Body of pancreas (tissue), 4 donors: Measurements from ENCODE around the gene KCNN3. TPM values are rescaled to one million over a fixed set of nuclear protein-coding genes. Genes with fewer than 3 reads are reported as not detected.

Source experiments
- ATAC-seq: fragments of 150-250 bp; one replicate; pipeline ENCODE4 v1.9.1; 2016
- DNase-seq, 4 donors: peaks; one replicate each; pipeline ENCODE4 v3.0.0-alpha.2; 2019
- H3K27ac ChIP-seq, 4 donors: fragments of 200-600 bp; sonication (generic); 1 replicate in 3 of 4; 2 replicates in 1 of 4; pipeline versions ENCODE4 v1.5.1 to v1.6.1; 2016 to 2019; ENCODE audit warnings: mild to moderate bottlenecking in 1 of 4, mixed read lengths in 1 of 4, moderate library complexity in 1 of 4
- H3K27me3 ChIP-seq, 2 donors: fragments of 200-600 bp; sonication (generic); one replicate each; pipeline ENCODE4 v1.6.0; 2016; ENCODE audit warnings: mild to moderate bottlenecking in 1 of 2
- H3K36me3 ChIP-seq, 2 donors: fragments of 200-600 bp; sonication (generic); replicated peaks in 1 of 2; 2 replicates each; pipeline ENCODE4 v1.5.1; 2016; ENCODE audit warnings: low read depth in 2 of 2; ENCODE audit not compliant: insufficient read depth in 1 of 2
- H3K4me1 ChIP-seq: fragments of 200-600 bp; sonication (generic); one replicate; pipeline ENCODE4 v1.6.0; 2016
- H3K4me3 ChIP-seq, 2 donors: fragments of 200-600 bp; sonication (generic); 1 replicate in 1 of 2; 2 replicates in 1 of 2; pipeline ENCODE4 v1.5.1; 2016 to 2019
- H3K9me3 ChIP-seq, 3 donors: fragments of 200-600 bp; sonication (generic); 1 replicate in 2 of 3; 2 replicates in 1 of 3; pipeline ENCODE4 v1.5.1; 2016
- POLR2A ChIP-seq, 3 donors: fragments of 450-650 bp; IDR thresholded peaks; one replicate each; pipeline ENCODE4 v1.6.1; 2016; ENCODE audit warnings: antibody characterized with exemption in 3 of 3, mild to moderate bottlenecking in 2 of 3
- WGBS, 2 donors: methylation state at CpG; one replicate each; pipeline ENCODE4 v1.1.5; 2017; 5-methylcytosine and 5-hydroxymethylcytosine counted together
- intact Hi-C: fragments of 100-400 bp; cut with DNase I; formaldehyde crosslinking; loops from one replicate; pipeline ENCODE4 v1.15.1; 2023
- total RNA-seq, 2 donors: library from RNA; depleted of rRNA; stranded (reverse); fragments of >200 nt; gene quantifications; one replicate each; pipeline ENCODE4 v1.1.0, GENCODE V29; 2016
- TF ChIP-seq, protein P1 (sequence below), 7 experiments: fragments of 450-650 bp in 4 of 7; fragments of 200-600 bp in 3 of 7; sonication (generic) in 3 of 7; IDR thresholded peaks; one replicate each; pipeline ENCODE4 v1.5.1; 2016 to 2019; ENCODE audit warnings: antibody characterized with exemption in 7 of 7

Gene KCNN3
- total RNA-seq, 2 donors from 2014 or later = 0.33 to 1.6 TPM

DNA sequence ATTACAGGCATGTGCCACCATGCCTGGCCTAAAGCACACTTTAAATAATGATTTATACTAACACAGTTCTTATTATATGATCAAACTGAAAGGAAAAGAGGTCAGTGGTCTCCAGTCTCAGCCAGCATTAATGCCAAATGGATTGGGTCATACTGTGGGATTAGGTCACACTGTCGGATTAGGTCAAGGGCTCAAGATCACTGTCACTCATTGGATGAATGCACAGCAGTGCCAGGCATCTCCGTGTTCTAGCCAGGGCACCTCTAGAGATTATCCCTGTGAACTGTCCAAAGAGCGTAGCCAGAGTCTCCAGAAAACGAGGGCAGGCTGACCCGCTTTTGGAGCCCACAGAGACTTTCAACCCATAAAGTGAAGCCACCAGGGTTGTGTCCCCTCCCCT is 70.9 kb downstream of the KCNN3 start:
- WGBS, 2 donors = 76 to 90% methylated on average over 5 of the region's 5 CpGs
- ATAC-seq (no peak), DNase-seq (no peak)
- no peak for TF ChIP-seq POLR2A (IDR thresholded peaks at IDR 0.05)
- TF ChIP-seq, protein P1, sequence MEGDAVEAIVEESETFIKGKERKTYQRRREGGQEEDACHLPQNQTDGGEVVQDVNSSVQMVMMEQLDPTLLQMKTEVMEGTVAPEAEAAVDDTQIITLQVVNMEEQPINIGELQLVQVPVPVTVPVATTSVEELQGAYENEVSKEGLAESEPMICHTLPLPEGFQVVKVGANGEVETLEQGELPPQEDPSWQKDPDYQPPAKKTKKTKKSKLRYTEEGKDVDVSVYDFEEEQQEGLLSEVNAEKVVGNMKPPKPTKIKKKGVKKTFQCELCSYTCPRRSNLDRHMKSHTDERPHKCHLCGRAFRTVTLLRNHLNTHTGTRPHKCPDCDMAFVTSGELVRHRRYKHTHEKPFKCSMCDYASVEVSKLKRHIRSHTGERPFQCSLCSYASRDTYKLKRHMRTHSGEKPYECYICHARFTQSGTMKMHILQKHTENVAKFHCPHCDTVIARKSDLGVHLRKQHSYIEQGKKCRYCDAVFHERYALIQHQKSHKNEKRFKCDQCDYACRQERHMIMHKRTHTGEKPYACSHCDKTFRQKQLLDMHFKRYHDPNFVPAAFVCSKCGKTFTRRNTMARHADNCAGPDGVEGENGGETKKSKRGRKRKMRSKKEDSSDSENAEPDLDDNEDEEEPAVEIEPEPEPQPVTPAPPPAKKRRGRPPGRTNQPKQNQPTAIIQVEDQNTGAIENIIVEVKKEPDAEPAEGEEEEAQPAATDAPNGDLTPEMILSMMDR (IDR thresholded peaks at IDR 0.05) = no peak
- intact Hi-C loops = no loop called here
- Histone ChIP-seq H3K36me3 (no peaks in the 10 kb centered on the region), H3K4me1 (no peaks in the 10 kb centered on the region), H3K27me3 (no peaks in the 10 kb centered on the region), H3K9me3 (no peaks in the 10 kb centered on the region), H3K27ac (no peak overlapping the region), H3K4me3 (no peak overlapping the region)

DNA sequence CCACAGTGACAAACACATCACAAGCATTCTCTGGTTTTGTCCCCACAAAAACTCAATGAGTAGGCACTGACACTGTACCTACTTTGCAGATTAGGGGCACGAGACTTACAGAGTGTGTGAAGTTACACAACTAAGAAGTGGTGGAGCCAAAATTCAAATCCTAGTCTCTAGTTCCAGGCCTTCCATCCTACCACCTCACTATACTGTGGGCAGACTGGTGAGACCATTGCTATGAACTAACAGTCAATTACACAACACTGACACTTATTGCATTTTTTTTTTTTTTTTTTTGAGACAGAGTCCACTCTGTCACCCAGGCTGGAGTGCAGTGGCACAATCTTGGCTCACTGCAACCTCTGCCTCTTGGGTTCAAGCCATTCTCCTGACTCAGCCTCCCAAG is 71.4 kb downstream of the KCNN3 start:
- DNase-seq = no peak
- Histone ChIP-seq H3K27me3 (no peaks in the 10 kb centered on the region), H3K4me3 (no peak overlapping the region), H3K36me3 (no peaks in the 10 kb centered on the region), H3K4me1 (no peaks in the 10 kb centered on the region), H3K9me3 (no peaks in the 10 kb centered on the region), H3K27ac (no peak overlapping the region)
- intact Hi-C loops = no loop called here
- 71 to 86% methylated on average over 1 of the region's 1 CpG for WGBS, 2 donors
- TF ChIP-seq, protein P1 (IDR thresholded peaks at IDR 0.05) = no peak
- no peak for TF ChIP-seq POLR2A (IDR thresholded peaks at IDR 0.05)
- no peak for ATAC-seq

DNA sequence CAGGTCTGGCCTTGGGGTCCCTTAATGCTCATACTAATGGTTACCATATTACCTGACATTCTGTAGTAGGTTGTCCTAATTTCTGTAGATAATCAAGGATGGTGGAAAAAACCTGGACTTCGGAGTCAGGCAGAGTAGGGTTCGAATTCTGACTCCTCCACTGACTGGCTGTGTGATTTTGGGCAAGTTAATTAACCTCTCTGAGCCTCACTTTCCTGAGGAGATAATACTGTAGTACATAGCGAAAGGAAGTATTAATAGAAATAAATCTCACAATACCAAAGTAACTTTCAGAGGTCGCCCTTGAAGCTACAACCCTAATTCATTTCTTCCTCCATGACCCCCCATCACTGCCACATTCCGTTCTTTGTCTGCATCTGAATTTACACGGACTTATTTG is 72.9 kb downstream of the KCNN3 start:
- no peak overlapping the region for H3K4me3 ChIP-seq
- no peak for TF ChIP-seq POLR2A (IDR thresholded peaks at IDR 0.05)
- TF ChIP-seq, protein P1 (IDR thresholded peaks at IDR 0.05) = no peak
- no peaks in the 10 kb centered on the region for H3K36me3 ChIP-seq
- no peak overlapping the region for H3K27ac ChIP-seq
- ATAC-seq (no peak), DNase-seq (no peak)
- no peaks in the 10 kb centered on the region for H3K27me3 ChIP-seq
- 64 to 75% methylated on average over 6 of the region's 6 CpGs for WGBS, 2 donors
- no peaks in the 10 kb centered on the region for H3K9me3 ChIP-seq
- no peaks in the 10 kb centered on the region for H3K4me1 ChIP-seq
- intact Hi-C loops = no loop called here

DNA sequence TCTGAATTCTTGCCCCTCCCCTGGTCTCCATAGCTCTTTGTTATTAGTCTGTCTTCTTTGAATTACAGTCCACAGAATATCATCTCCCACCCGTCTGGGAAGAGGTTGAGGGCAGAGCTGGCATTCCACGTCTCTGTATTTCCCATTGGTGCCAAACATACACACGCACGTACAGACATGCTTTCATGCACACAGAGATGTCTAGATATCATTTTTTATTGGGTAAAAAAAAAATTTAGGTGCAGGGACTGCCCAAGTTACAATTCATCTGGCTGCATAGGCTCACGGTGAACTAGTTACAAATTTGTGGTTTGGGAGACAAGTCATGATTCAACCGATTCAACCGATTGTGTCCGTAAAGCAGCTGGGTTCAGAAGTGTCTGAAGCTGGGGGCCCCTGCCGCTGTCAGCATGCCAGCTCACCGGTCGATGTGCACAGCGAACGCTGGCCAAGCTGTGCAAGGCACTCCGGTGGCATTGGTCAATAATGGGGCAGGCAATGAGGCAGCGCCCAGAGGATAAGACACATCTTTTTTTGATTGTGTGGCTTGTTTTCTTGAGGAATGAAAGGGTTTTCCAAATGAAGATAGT is 73.7 kb downstream of the KCNN3 start:
- DNase-seq (no peak), ATAC-seq (no peak)
- intact Hi-C loops = no loop called here
- H3K36me3 ChIP-seq = no peaks in the 10 kb centered on the region
- H3K4me3 ChIP-seq = no peak overlapping the region
- WGBS, 2 donors = 62% methylated on average over 15 of the region's 15 CpGs
- H3K9me3 ChIP-seq = no peaks in the 10 kb centered on the region
- H3K4me1 ChIP-seq = no peaks in the 10 kb centered on the region
- no peaks in the 10 kb centered on the region for H3K27me3 ChIP-seq
- TF ChIP-seq, protein P1 (IDR thresholded peaks at IDR 0.05) = no peak
- TF ChIP-seq POLR2A (IDR thresholded peaks at IDR 0.05) = no peak
- no peak overlapping the region for H3K27ac ChIP-seq

DNA sequence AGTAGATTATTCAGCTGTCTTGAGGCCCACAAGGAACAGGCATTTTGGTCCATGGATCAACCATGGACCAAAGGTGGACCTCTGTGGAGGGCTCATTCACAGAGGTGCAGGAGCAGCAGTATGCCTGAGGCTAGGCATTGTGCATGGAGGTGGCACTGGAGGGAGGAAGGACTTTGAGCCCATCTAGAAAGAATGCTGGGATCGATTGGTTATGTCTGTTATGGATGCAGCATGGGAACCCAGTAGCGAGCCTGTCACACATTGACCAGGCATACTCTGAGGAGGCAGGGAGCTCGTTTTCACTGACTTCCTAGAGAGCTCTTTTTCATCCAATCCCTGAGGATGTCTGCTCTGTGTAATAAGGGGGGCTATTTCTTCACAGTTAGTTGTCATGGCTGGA is 75.5 kb downstream of the KCNN3 start:
- no peaks in the 10 kb centered on the region for H3K4me1 ChIP-seq
- no peak for ATAC-seq
- H3K27ac ChIP-seq = no peak overlapping the region
- H3K9me3 ChIP-seq = no peaks in the 10 kb centered on the region
- no peak for DNase-seq
- no peak for TF ChIP-seq POLR2A (IDR thresholded peaks at IDR 0.05)
- TF ChIP-seq, protein P1 (IDR thresholded peaks at IDR 0.05) = no peak
- H3K36me3 ChIP-seq = no peaks in the 10 kb centered on the region
- no peak overlapping the region for H3K4me3 ChIP-seq
- intact Hi-C loops = no loop called here
- WGBS, 2 donors = 44 to 57% methylated on average over 2 to 3 of the region's 3 CpGs
- no peaks in the 10 kb centered on the region for H3K27me3 ChIP-seq
